ENCODE results near the gene VEGFC.

VEGFC gene

DNA sequence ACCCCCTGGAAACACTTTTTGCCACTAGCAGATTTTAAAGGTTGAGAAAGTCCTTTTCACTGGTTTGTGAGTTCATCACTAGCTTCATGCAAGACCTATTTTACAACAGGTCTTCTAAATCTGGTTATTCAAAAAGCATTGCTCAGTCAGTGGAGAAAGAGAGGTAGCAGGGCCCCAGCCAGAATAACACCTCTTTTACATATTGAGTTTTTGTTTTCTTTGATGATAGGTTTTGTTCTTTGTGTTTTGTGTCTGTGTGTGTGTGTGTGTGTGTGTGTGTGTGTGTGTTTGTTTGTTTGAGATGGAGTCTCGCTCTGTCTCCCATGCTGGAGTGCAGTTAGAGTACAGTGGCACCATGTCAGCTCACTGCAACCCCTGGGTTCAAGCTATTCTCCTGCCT, 2.7 kb upstream of the VEGFC start:
- DNase-seq (ENCODE audit: low read depth) = no peak

DNA sequence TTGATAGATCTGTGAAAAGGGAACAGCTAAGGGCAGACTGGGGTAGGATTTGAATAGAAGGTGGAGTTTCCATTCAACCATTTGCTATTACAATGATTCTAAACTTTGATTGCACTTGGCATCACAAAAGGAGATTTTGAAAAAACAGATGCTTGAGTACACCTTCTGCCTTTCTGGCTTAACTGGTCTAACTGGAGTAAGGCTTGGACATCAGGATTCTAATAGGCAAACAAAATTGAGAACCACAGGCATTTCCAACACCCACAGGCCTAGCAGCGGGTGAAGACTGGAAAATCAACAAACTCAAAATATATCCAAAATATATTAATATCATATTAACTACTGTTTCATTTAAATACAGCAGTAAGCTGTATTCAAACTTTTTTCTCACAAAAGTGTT, 1.9 kb upstream of the VEGFC start:
- no peak for DNase-seq (ENCODE audit: low read depth)

DNA sequence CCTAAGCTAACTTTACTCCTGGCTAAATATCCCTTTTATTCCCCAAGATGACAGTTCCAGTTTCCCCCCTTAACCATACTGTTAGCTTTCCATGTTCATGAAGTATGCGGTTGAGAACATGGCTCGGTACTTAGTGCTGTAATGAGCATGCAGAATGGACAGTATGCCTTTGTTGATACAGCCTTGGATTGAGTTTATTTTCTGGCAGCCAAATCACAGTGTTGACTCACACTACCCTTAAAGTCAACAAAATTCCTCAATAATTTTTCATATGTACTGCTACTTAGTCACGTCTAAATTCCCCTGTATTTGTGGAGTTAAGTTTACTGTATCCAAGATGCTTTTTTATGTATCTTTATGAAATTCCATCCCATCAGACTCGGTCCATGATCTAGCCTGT, 1.4 kb upstream of the VEGFC start:
- DNase-seq (ENCODE audit: low read depth) = peak; percentile 96

DNA sequence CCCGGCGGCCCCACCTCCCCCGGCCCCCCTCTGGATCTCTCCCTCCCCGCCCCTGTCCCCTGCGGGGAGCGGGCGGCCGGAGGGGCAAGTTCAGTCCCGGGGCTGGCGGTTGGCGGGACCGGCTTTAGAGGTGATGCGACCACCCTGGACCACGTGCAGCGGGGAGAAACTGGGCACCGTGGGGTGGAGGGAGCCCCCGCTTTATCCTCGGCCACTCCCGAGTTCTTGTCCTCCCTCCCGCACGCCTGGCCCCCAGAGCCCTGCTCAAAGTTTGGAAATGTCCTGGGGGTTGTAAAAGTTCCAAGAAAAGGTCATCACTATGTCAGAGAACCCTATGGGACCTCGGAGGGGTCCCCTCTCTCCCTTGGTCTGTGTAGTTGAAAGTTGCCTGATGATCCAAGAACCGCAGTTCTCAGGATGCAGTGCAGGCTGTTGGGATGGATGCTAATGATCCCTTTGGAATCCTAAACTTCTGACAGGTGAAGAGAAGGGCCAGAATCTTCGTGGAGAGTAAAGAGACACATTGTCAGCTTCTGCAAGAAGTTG, 411 bp upstream of the VEGFC start:
- peak; percentile 47 for DNase-seq (ENCODE audit: low read depth)

DNA sequence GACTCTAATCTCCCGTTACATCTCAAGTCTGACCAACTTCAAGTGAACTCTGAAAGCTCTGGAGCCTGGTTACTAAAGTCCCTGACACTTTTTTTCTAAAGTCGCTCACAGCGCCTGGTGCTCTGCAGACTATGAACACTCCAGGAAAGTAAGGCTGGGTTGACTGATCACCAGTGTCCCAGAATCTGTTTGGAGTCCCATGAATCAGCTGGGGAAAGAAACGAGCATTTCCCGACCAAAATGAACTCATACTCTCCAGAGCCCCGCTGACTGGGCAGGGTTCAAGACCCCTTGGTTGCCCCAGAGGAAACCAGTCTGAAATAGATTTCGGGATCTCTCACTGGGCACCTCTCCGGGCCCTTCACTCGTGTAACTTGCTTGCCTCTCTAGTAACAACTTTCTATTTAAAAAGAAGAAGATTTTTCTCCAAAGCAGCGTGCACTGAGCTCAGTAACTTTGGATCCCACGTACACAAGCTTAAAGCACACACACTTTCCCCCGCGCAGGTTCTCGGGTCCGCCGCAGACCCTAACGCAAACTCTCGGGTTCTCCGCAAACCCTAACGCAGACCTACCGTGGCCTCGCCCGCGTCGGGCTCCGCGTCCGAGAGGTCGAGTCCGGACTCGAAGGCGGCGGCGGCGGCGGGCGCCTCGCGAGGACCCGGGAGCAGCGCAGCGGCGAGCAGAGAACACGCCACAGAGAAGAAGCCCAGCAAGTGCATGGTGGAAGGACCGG, 964 bp downstream of the VEGFC start:
- peak; percentile 64 for DNase-seq (ENCODE audit: low read depth)

DNA sequence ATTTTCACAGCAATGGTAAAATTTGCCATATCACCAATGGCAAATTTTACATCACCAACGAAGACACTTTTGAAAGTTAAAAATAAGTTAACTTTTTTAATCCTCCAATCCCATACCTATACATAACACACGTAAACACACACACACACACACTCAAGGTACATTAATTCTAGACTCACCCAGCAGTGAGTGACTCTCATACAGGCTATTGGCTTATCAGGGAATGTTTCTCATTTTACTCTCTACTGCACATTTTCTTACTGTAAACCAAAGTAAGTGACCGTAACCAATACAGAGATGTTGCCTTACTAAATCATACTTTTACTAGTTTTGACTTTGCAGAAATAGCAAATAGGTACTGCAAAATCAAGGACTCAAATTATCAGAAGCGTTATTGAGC, 2.3 kb downstream of the VEGFC start:
- DNase-seq (ENCODE audit: low read depth) = peak; percentile 51

DNA sequence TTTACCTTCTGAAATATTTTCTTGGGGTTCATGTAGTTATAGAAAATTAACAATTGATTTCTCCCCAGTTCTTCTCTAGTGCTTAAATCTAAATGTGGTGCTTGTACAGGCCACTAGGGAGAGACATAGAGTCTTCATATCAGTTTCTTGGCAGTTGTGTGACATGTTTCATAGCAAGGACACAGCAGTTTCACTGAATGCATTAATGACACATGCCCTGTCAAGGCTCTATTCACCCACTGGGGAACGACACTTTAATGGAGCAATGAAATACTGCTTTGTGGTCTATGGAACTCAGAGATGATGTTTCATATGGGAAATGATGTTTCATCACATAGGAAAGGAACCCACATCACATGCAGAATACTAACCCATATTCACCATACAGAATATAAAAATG, 2.8 kb downstream of the VEGFC start:
- peak; percentile 94 for DNase-seq (ENCODE audit: low read depth)

DNA sequence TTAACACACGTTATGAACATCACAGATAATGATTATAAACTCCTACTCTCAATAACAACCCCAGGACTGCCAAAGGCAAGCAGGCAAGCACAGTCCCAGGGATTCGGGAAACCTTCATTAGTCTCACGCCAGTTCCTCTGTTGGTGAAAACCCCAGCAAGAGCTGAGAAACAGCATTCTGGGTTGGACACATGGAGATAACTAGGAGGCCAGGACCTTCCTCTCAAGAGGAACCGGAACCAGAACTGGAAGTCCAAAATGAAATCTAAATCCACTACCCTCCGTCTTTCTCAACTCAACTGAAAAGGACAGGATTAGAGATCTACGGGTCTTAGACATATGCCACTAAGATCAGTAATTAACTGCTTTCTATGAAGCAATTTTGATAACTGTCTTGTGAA, 3.8 kb downstream of the VEGFC start:
- peak; percentile 33 for DNase-seq (ENCODE audit: low read depth)

DNA sequence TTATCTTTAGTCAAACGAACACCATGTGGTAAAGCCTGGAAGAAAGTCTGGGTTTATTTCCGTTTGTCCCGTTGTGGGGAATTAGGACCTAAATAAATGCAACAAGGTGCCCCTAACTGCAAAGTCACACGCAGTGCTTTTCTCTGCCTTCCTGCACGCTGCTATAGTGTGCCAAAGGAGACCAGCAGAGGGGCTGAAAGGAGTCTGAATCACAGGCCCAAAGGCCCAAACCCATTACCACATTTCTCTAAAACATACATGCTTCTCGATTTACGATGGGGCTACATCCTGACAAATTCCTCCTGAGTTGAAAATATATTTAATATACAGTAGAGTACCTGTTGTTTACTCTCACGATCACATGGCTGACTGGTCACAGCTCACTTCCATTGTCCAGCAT, 4.5 kb downstream of the VEGFC start:
- peak; percentile 18 for DNase-seq (ENCODE audit: low read depth)

DNA sequence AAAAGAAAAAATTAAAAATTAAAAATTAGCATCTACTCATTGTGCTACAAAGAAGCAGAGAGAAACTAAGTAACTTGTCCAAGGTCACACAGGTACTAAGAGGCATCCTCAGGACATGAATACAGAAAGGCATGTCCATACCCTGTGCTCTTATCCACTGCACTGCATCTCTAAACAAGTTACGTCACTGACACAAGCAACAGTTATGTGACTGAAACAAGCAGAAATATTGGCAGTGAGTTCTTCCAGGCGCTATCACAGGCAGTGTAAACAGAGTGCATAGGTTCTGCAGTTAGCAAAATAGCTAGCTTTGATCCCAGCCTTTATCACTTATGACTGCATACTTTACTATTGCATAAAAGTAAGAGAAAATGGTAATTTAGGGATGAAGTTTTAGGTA, 7.9 kb downstream of the VEGFC start:
- peak; percentile 48 for DNase-seq (ENCODE audit: low read depth)

DNA sequence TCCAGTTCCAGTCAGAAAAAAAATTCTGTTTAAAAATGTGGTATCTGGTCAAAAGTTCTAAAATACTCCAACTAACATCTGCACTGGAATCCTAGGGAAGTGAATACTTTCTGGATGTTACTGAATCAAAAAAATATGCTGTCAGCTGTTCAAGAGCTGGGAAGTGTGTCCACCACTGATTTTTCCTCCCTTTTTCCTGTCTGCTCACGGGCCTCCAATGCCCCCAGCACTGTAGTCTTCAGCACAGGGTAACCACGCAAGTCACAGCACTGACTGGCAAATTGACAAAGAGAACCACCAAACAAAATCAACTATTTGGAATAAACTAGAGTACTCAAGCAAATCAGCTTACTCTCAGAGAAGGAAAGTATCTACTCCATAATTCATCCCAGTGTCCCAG, 9.9 kb downstream of the VEGFC start:
- peak; percentile 50 for DNase-seq (ENCODE audit: low read depth)

DNA sequence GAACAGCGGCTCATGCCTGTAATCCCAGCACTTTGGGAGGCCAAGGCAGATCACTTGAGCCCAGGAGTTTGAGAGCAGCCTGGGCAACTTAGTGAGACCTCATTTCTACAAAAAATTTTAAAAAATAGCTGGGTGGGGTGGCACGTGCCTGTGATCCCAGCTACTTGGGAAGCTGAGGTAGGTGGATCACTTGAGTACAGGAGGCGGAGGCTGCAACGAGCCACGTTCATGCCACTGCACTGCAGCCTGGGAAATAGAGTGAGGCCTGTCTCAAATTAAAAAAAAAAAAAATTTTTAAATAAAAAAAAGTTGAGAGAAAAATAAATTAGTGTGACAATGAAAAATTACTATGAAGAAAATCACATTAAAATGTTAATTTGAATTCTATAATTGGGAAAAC, 10.5 kb downstream of the VEGFC start:
- DNase-seq (ENCODE audit: low read depth) = no peak

DNA sequence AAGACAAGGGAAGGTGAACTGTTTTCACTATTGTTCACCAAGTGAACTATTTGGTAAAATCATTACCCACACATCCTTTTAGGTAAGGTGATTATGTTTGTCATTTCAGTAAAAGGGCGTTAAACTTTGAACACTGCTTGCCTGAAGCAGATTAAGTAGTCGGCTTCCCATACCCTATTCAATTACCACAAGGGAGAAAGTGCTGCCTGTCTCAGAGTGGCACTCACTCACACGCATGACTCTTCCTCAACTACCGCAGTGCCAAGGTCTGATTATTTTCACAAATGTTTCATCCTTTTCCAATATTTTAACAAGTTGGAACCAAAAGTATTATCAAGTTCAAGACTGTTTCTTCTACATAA, 11.0 kb downstream of the VEGFC start:
- peak; percentile 54 for DNase-seq (ENCODE audit: low read depth)

DNA sequence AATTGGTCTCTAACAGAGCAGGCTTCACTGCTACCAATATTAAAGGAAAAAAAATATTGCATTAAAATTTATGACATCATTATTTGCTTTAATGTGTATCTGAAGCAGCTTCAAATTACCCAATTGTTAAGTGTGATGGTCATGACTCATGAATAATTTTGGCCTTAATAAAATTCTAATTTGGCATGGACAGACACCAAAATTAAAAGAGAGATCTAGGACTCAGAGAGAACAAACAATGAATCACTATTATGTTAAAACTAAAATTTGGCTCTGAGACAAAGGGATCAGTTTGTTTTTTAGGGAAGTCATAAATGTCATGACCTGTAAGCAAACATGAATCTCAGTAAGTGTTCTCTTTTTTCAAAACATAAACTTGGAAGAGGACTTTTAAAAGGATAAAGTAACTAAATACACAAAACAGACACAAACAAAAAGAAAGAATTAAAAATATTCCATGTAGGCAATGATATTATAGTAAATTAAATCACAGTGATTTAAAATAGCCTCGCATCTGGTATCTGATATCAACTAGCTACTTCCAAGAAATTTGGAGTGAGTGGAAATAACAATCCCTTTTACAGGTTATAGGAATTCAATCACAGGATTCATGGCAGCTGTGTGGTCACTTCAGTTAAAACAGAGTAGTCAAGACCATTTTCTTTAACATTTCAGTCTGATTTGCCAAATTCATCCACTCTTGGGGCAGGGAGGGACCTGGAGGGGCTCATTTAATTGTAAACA, 11.6 kb downstream of the VEGFC start:
- DNase-seq (ENCODE audit: low read depth) = peak; percentile 49

DNA sequence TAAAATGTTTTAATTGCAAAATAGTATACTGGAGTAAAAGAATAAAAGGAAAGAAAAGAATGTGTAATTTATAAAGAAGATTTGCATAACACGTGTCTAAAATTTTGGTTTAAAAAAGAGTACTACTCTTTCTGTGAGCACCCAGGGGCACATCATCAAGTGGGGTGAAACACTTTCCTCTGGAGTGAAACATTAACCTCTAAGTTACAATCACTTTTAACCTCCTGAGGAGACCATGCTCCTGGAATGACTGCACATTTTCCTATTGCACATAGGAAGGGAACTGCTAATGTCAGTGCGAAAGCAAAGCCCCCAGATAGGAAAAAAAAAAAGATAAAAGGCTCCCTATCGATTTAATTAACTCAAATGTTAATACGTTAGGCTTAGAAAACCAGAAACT, 13.3 kb downstream of the VEGFC start:
- DNase-seq (ENCODE audit: low read depth) = peak; percentile 34

DNA sequence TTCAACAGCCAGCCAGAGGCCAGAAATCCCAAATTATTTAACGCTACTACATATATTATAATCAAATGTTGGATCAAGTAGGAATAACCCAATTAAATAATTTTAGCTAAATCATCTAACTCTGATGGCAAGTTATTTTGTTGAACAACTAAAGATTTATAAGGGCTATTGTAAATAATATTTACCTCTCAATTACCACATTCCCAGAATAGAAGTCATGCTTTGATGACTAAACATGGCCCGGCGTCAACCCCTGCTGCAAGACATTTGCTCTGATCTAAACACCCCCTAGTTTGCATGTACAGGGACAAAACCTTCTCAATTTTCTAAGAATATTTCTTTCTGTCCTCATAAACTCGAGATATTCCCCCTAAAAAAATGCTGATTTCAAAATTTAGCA, 14.2 kb downstream of the VEGFC start:
- DNase-seq (ENCODE audit: low read depth) = peak; percentile 89

DNA sequence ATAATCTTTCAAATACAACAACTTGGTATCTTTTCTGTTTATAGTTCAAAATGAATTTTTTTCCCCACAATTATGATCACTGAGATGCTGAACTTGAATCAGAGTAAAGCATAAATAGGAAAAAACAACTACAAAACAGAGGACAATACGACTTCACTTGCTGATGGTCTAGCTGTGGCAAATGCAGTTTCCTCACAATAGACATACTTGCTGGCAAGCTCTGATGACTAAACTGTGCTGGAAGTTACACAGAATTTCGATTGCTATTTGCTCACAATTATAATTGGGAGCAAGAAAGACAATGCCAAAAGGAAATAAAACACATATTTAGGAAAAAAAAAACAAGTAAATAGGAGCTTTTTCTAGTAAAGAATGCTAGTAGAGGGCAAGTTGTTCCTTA, 14.7 kb downstream of the VEGFC start:
- peak; percentile 79 for DNase-seq (ENCODE audit: low read depth)

DNA sequence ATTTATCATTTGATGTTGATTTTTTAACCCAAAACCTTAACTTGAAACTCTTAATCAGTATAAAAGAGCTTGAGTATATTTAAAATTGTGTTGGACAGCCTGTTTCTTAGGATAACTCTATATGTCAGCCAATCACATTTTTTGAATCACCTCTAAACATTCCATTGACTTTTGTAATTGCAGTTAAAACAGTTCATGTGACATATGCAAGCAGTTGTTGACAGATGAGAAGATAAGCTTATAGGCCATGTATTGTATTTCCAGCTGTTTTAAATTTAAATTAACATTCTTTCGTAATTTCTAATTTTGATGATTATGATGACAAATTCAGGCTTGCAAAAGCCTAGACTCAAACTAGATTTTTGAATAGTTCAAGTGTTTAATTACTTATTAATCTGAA, 17.4 kb downstream of the VEGFC start:
- peak; percentile 42 for DNase-seq (ENCODE audit: low read depth)

DNA sequence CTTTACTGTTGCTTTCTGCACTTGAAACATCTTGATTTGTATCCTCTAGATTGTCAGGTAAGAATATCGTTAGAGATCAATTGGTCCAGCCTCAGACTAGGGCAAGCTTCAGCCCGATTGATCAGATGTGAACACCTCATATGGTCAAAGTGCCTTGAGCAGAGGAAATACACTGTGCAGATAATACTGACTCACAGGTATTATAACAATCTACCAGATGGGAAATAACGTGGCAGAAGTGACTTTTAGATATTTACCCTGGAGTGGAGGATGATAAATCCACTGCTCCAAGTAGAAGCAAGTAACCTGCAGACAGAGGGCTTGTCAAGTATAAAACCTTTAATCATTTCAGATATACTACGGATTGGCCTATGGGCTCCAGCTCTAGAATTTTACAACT, 17.9 kb downstream of the VEGFC start:
- peak; percentile 76 for DNase-seq (ENCODE audit: low read depth)

DNA sequence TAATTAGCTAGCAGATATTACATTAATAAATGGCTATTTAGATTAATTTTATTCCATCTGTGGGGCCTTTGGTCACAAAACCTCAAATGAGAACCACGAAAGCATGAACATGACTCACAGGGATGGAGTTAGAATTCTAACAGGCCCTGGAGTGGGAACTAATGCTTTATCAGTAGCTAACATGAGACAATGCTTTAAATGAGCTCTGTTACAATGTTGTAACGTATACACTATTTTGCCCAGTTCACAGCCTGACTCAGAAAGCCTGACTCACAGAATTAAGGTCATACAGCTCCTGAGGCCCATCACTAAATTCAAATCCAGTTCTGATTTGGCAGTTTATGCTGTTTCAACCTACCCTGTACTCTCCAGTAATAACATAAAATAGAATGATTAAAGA, 23.2 kb downstream of the VEGFC start:
- peak; percentile 96 for DNase-seq (ENCODE audit: low read depth)

DNA sequence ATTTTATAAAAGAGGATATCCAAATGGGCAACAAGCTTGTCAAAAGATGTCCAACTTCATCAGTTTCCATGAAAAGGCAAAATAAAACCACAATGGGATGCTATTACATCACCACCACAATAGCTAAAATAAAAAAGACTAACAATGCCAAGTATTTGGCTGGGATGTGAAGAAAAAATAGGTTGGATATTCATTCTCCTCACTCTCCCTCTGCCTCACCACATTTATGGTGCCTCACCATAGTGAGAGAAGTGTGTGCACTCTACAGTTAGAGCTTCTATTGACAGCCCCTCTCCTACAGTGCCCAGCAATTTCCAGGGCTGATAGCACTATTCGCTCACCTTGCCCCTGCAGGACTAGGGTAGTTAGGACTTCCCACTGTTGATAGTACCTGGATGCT, 25.5 kb downstream of the VEGFC start:
- peak; percentile 23 for DNase-seq (ENCODE audit: low read depth)

DNA sequence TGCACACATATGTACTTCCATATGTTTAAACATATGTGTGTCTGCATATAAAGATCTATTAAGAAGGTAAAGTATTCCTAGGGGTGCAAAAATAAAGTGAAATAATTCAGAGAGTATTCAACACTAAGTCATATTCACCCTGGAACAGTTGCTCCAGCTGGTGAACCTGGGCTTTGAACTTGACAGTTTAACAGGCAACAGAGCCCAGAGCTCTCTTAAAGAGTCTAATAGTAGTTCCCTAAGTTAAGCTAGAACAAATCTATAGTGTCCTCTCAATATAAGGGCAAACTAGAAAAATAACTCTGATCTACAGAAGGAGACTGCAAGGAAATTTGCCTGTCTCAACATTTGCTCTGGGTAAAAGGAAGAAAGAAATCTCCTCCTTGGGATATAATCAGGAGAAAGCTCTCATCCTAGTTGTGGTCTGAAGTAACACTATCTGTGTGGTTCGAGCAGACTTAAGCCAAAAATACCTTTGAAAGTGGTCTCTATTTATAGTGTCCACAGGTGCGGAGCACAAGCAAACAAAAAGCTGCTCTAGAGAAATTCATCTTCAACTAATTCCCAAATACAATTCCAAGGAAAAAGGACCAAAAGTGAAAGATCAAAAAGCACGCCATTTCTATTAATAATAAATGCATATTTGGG, 29.9 kb downstream of the VEGFC start:
- no peak for DNase-seq (ENCODE audit: low read depth)

DNA sequence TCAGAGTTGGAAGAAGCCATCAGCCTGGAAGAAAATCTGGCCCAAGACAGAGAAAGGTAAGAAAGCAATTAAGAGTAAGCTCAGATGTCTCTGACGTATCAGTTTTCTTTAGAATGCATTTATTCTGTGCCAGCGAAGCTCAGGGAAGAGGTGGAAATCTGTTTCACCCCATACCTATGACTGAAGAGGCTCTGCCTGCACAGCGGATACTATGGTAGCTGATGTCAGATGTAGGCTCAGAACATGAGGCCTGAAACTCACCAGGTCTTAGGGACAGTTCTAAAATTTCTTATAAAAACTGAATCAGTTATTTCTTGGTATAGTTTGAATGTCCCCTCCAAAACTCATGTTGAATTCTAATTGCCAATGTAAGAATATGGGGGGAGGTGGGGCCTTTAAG, 30.9 kb downstream of the VEGFC start:
- no peak for DNase-seq (ENCODE audit: low read depth)

Measured in ELR (cell line).